Stimulated activated CD8-positive, alpha-beta memory T cell treated with anti-CD3 and anti-CD28 coated beads, Interleukin-4, amount 100 ng/mL, for 1 hour (primary cell): Measurements from ENCODE around the gene MTHFD1.
"Not testable (repeated sequence)": the region's sequence is repeated elsewhere in the genome, so short reads cannot be mapped to it uniquely, and the experiment has no call there.

Experiments
- DNase-seq, 2 donors: peaks; one replicate each; pipeline ENCODE4 v3.0.0-alpha.2; 2020; ENCODE audit warnings: low read depth in 2 of 2, low spot score in 1 of 2

MTHFD1 gene

GRCh38 chr14:64387782-64388532 lies at the start of gene MTHFD1:
MTHFD1 (plus strand) TSS chr14:64388353; CDS start chr14:64388428, 75 bp downstream.
- DNase-seq, result peak; percentile 86 to 94

GRCh38 chr14:64338616-64339316 lies 49.4 kb upstream of the MTHFD1 start:
- DNase-seq, result peak; percentile 54 to 67

GRCh38 chr14:64340560-64341196 lies 47.5 kb upstream of the MTHFD1 start:
- no peak for DNase-seq

- DNase-seq, result no peak
Observed at GRCh38 chr14:64347748-64348147, 40.4 kb upstream of the MTHFD1 start.

- DNase-seq, result no peak
Observed at GRCh38 chr14:64349741-64350490, 38.2 kb upstream of the MTHFD1 start.

GRCh38 chr14:64363265-64363846 lies 24.8 kb upstream of the MTHFD1 start:
- no peak for DNase-seq

GRCh38 chr14:64364907-64365306 lies 23.2 kb upstream of the MTHFD1 start:
- no peak for DNase-seq

GRCh38 chr14:64365358-64365889 lies 22.7 kb upstream of the MTHFD1 start:
- not testable (repeated sequence) for DNase-seq

GRCh38 chr14:64369201-64369600 lies 19.0 kb upstream of the MTHFD1 start:
- DNase-seq, result no peak

GRCh38 chr14:64387232-64387781 lies 846 bp upstream of the MTHFD1 start:
- DNase-seq, result no peak

GRCh38 chr14:64388533-64389285 lies 556 bp downstream of the MTHFD1 start:
- peak in 1 of 2 donors; percentile 22 for DNase-seq

GRCh38 chr14:64391113-64391725 lies 3.1 kb downstream of the MTHFD1 start:
- DNase-seq, result no peak

- DNase-seq, result no peak
Observed at GRCh38 chr14:64391986-64392385, 3.8 kb downstream of the MTHFD1 start.

- DNase-seq, result not testable (repeated sequence)
Observed at GRCh38 chr14:64393189-64393726, 5.1 kb downstream of the MTHFD1 start.

- DNase-seq, result no peak
Observed at GRCh38 chr14:64394423-64394822, 6.3 kb downstream of the MTHFD1 start.

GRCh38 chr14:64394977-64395633 lies 7.0 kb downstream of the MTHFD1 start:
- DNase-seq, result no peak

- no peak for DNase-seq
Observed at GRCh38 chr14:64400829-64401459, 12.8 kb downstream of the MTHFD1 start.

GRCh38 chr14:64401949-64402348 lies 13.8 kb downstream of the MTHFD1 start:
- DNase-seq, result no peak
